ENCODE measurements around the gene DES.

DNA sequence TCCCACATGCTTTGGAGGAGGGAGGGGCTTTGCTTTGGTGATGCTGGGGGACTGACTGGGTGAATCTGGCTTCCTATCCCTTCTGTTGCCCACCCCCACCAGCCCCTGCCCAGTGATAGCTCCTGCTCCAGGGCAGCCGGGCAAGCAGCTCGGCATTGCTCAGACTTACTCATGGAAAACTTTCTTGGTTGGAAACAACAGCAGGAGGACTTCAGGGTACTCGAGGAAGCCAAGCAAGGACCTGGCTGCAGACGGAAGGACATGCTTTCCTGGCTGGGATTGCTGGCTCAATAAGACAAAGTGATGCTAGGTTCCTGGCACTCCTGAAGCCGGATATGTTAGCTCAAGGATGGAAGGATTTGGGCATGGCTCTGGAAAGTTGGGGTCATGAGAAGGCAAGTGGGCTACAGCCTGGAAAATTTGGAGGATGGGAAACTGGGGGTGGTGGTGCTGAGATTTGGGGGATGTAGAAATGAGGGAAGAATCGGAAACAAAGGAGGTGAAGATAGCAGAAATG is 19.6 kb downstream of the DES start:
- TF ChIP-seq CTCF (IDR thresholded peaks at IDR 0.05) (no peak), ZFX (IDR thresholded peaks at IDR 0.05; ENCODE audit: borderline replicate concordance) (no peak)

Data from 22Rv1 (cell line).